H4 (cell line): Measurements from ENCODE around the gene TSPAN13. TPM values are rescaled to one million over a fixed set of nuclear protein-coding genes. Genes with fewer than 3 reads are reported as not detected.
"Not testable (repeated sequence)": the region's sequence is repeated elsewhere in the genome, so short reads cannot be mapped to it uniquely, and the experiment has no call there.

Experiments
- DNase-seq: peaks from one replicate; pipeline ENCODE4 v3.0.0-alpha.2; 2015; ENCODE audit warnings: low spot score
- total RNA-seq: library from RNA; depleted of rRNA; stranded (reverse); fragments of >200 nt; shearing (Covaris generic); gene quantifications from 2 replicates; pipeline ENCODE4 v1.2.3, GENCODE V29; 2014

TSPAN13 gene
- total RNA-seq, 1 experiment from 2014 or later, result 80.5 TPM

GRCh38 chr7:16740996-16741395 is 12.6 kb upstream of the TSPAN13 start:
- no peak for DNase-seq

- DNase-seq, result no peak
Measured at GRCh38 chr7:16741676-16742075, 11.9 kb upstream of the TSPAN13 start.

GRCh38 chr7:16742547-16742946 is 11.0 kb upstream of the TSPAN13 start:
- DNase-seq, result no peak

- peak; percentile 85 for DNase-seq
Measured at GRCh38 chr7:16743236-16743635, 10.3 kb upstream of the TSPAN13 start.

GRCh38 chr7:16744518-16745250 is 8.9 kb upstream of the TSPAN13 start:
- no peak for DNase-seq

- no peak for DNase-seq
Measured at GRCh38 chr7:16745645-16746044, 7.9 kb upstream of the TSPAN13 start.

- DNase-seq, result no peak
Measured at GRCh38 chr7:16747102-16747501, 6.5 kb upstream of the TSPAN13 start.

GRCh38 chr7:16753932-16754855 is 639 bp downstream of the TSPAN13 start:
- peak; percentile 50 for DNase-seq

- DNase-seq, result no peak
Measured at GRCh38 chr7:16754856-16755317, 1.3 kb downstream of the TSPAN13 start.

GRCh38 chr7:16755397-16755796 is 1.8 kb downstream of the TSPAN13 start:
- DNase-seq, result no peak

GRCh38 chr7:16758036-16758435 is 4.5 kb downstream of the TSPAN13 start:
- no peak for DNase-seq

GRCh38 chr7:16758631-16759611 is 5.4 kb downstream of the TSPAN13 start:
- DNase-seq, result no peak

- no peak for DNase-seq
Measured at GRCh38 chr7:16759840-16760239, 6.3 kb downstream of the TSPAN13 start.

- DNase-seq, result no peak
Measured at GRCh38 chr7:16762177-16762576, 8.6 kb downstream of the TSPAN13 start.

- no peak for DNase-seq
Measured at GRCh38 chr7:16764942-16765341, 11.4 kb downstream of the TSPAN13 start.

GRCh38 chr7:16765436-16765859 is 11.9 kb downstream of the TSPAN13 start:
- DNase-seq, result no peak

GRCh38 chr7:16769994-16770393 is 16.4 kb downstream of the TSPAN13 start:
- not testable (repeated sequence) for DNase-seq

- DNase-seq, result no peak
Measured at GRCh38 chr7:16770657-16771329, 17.2 kb downstream of the TSPAN13 start.

- DNase-seq, result no peak
Measured at GRCh38 chr7:16773326-16773725, 19.8 kb downstream of the TSPAN13 start.

GRCh38 chr7:16773884-16774283 is 20.3 kb downstream of the TSPAN13 start:
- DNase-seq, result no peak

- DNase-seq, result no peak
Measured at GRCh38 chr7:16774294-16774693, 20.7 kb downstream of the TSPAN13 start.
